A549 (cell line): ENCODE data around the gene SLC30A7. TPM values are rescaled to one million over a fixed set of nuclear protein-coding genes. Genes with fewer than 3 reads are reported as not detected.

Experiments
- ATAC-seq, 2 experiments: fragments of 200-7000 bp in 1 of 2; fragments of >200 bp in 1 of 2; cut with Nextera tagmentation in 1 of 2; cut with Tn5 transposase in 1 of 2; 3 replicates each; pipeline versions ENCODE4 v1.8.0 to v1.9.1; 2018 to 2020; ENCODE audit warnings: mild to moderate bottlenecking in 1 of 2, moderate library complexity in 1 of 2
- CTCF ChIA-PET: fragments of 300-600 bp; sonication (Branson Sonifier 250); formaldehyde crosslinking; extraction: SDS; loops from one replicate; lab custom pipeline; 2021; ENCODE audit warnings: antibody characterized with exemption, inconsistent platforms; lab: Yijun Ruan, JAX
- POLR2A ChIA-PET: fragments of 350-600 bp; formaldehyde crosslinking; extraction: SDS; loops from one replicate; lab custom pipeline; 2021; ENCODE audit warnings: antibody characterized with exemption, inconsistent platforms; lab: Yijun Ruan, JAX
- DNase-seq, 2 experiments: peaks; one replicate each; pipeline versions ENCODE4 v3.0.0 to v3.0.0-alpha.2; 2011 to 2016; ENCODE audit warnings: low read depth in 1 of 2, low spot score in 1 of 2
- FAIRE-seq: peaks from 2 replicates; lab custom pipeline; 2011; peaks lifted over from hg19 to GRCh38; lab: Jason Lieb, UNC
- H3K27ac ChIP-seq, 2 experiments: fragments of >200 bp; sonication (Bioruptor Twin); formaldehyde crosslinking; 3 replicates each; pipeline ENCODE4 v1.5.1; 2016 to 2017
- H3K4me1 ChIP-seq: fragments of >200 bp; sonication (Bioruptor Twin); formaldehyde crosslinking; 3 replicates; pipeline ENCODE4 v1.6.1; 2016
- H3K4me2 ChIP-seq: fragments of >200 bp; sonication (Bioruptor Twin); formaldehyde crosslinking; 3 replicates; pipeline ENCODE4 v1.6.1; 2016
- H3K4me3 ChIP-seq: fragments of >200 bp; sonication (Bioruptor Twin); formaldehyde crosslinking; 3 replicates; pipeline ENCODE4 v1.5.1; 2016
- H3K9me3 ChIP-seq: fragments of >200 bp; sonication (Bioruptor Twin); formaldehyde crosslinking; 3 replicates; pipeline ENCODE4 v1.6.1; 2016
- BCL3 ChIP-seq: fragments of >200 bp; sonication (Bioruptor Twin); formaldehyde crosslinking; IDR thresholded peaks from 3 replicates; pipeline ENCODE4 v1.6.1; 2016
- BHLHE40 ChIP-seq: IDR thresholded peaks from 2 replicates; pipeline ENCODE4 v1.6.1; 2012; ENCODE audit warnings: low read depth, low read length, inconsistent platforms
- CBX2 ChIP-seq: fragments of 200-600 bp; sonication (generic); IDR thresholded peaks from 2 replicates; pipeline ENCODE4 v1.6.1; 2016; ENCODE audit warnings: low read depth, mild to moderate bottlenecking, borderline replicate concordance
- EHMT2 ChIP-seq: fragments of 200-600 bp; sonication (generic); IDR thresholded peaks from 2 replicates; pipeline ENCODE4 v1.6.1; 2016; ENCODE audit warnings: antibody characterized with exemption, low read depth, mild to moderate bottlenecking, moderate library complexity
- HOXA7 ChIP-seq: fragments of 250-450 bp; sonication (Bioruptor Pico); IDR thresholded peaks from 2 replicates; pipeline ENCODE4 v1.5.0; 2020; ENCODE audit warnings: mild to moderate bottlenecking, moderate library complexity
- HOXB5 ChIP-seq: fragments of 250-450 bp; sonication (Bioruptor Pico); IDR thresholded peaks from 2 replicates; pipeline ENCODE4 v1.5.0; 2020; ENCODE audit warnings: mild to moderate bottlenecking, moderate library complexity
- JUN ChIP-seq, 2 experiments: fragments of >200 bp; sonication (Bioruptor Twin); formaldehyde crosslinking; IDR thresholded peaks; 2 replicates in 1 of 2; 3 replicates in 1 of 2; pipeline ENCODE4 v1.6.1; 2016 to 2017
- JUNB ChIP-seq: fragments of >200 bp; sonication (Bioruptor Twin); formaldehyde crosslinking; IDR thresholded peaks from 2 replicates; pipeline ENCODE4 v1.6.1; 2016
- KDM5A ChIP-seq: fragments of 200-600 bp; sonication (generic); IDR thresholded peaks from 2 replicates; pipeline ENCODE4 v1.6.1; 2016; ENCODE audit warnings: antibody characterized with exemption, mild to moderate bottlenecking
- MAFK ChIP-seq: fragments of 450-650 bp; IDR thresholded peaks from 2 replicates; pipeline ENCODE4 v1.6.1; 2014; ENCODE audit not compliant: partially characterized antibody
- MAX ChIP-seq: IDR thresholded peaks from 2 replicates; pipeline ENCODE4 v1.6.1; 2012
- MYC ChIP-seq: IDR thresholded peaks from 2 replicates; pipeline ENCODE4 v1.6.1; 2012; ENCODE audit warnings: mild to moderate bottlenecking, inconsistent platforms, low read length, improper control_type of control experiment, borderline replicate concordance
- NR3C1 ChIP-seq: fragments of >200 bp; sonication (Bioruptor Twin); formaldehyde crosslinking; IDR thresholded peaks from 3 replicates; pipeline ENCODE4 v1.6.1; 2017
- POLR2A ChIP-seq: IDR thresholded peaks from 2 replicates; pipeline ENCODE4 v1.6.1; 2012; ENCODE audit warnings: mild to moderate bottlenecking, low read length
- RARB ChIP-seq: fragments of 250-450 bp; sonication (Bioruptor Pico); IDR thresholded peaks from 2 replicates; pipeline ENCODE4 v1.8.0; 2021; ENCODE audit warnings: mild to moderate bottlenecking, moderate library complexity
- REST ChIP-seq: fragments of 200-600 bp; sonication (generic); IDR thresholded peaks from 2 replicates; pipeline ENCODE4 v1.6.1; 2016; ENCODE audit warnings: antibody characterized with exemption, mild to moderate bottlenecking, moderate library complexity
- USF2 ChIP-seq: fragments of 450-650 bp; IDR thresholded peaks from 2 replicates; pipeline ENCODE4 v1.6.1; 2014; ENCODE audit warnings: antibody characterized with exemption
- ZFP36 ChIP-seq: fragments of 450-650 bp; IDR thresholded peaks from 2 replicates; pipeline ENCODE4 v1.6.1; 2014; ENCODE audit warnings: borderline replicate concordance; ENCODE audit not compliant: partially characterized antibody
- WGBS: methylation state at CpG from one replicate; pipeline ENCODE4 v1.1.6; 2017; ENCODE audit errors: missing lambda C conversion rate; 5-methylcytosine and 5-hydroxymethylcytosine counted together
- polyA plus RNA-seq, 4 experiments: library from polyadenylated mRNA; depleted of rRNA in 3 of 4; stranded (reverse); fragments of >200 nt; fragmentation: RNase III in 1 of 4; extraction: RNeasy Plus Mini Kit Qiagen cat#74134 plus additional on column Dnase treatment in 1 of 4; gene quantifications; 2 replicates in 3 of 4; 3 replicates in 1 of 4; pipeline ENCODE4 v1.2.3, GENCODE V29; 2011 to 2017

The SLC30A7 gene
- polyA plus RNA-seq, 2 of the 4 experiments (the other 2 are of a cell fraction), result 4.3 to 9.6 TPM

GRCh38 chr1:100892554-100892953, 3.3 kb upstream of the SLC30A7 start:
- CTCF ChIA-PET, result no interaction called here
- Histone ChIP-seq H3K4me1 (peaks cover 8% of the 10 kb centered on the region; the same call in 1 of the 3 replicates), H3K4me2 (no peak overlapping the region), H3K9me3 (peaks cover 15% of the 10 kb centered on the region), H3K27ac (no peak overlapping the region), H3K4me3 (no peak overlapping the region)
- ATAC-seq (no peak), FAIRE-seq (no peak), DNase-seq (no peak)
- POLR2A ChIA-PET, result no interaction called here
- peak; percentile 30 for TF ChIP-seq MAFK
- TF ChIP-seq HOXB5 (CRISPR knock-in tag), result no peak
- WGBS, result 95% methylated on average over 3 of the region's 3 CpGs

- H3K27ac ChIP-seq, result peak overlapping the region in 1 of 2 experiments; percentile 91; a peak in 2 of 6 replicates
- no peak for FAIRE-seq
- H3K4me3 ChIP-seq, result peak overlapping the region; percentile 99; the same call in 2 of the 3 replicates
- ChIA-PET POLR2A (interaction anchor here (1.8 kb wide), 1 partner anchor 24 kb away, joined by 4 read pairs; no protein-coding TSS in a partner anchor), CTCF (interaction anchor here (2.4 kb wide), 1 partner anchor 9 kb away, joined by 9 read pairs; no protein-coding TSS in a partner anchor)
- H3K4me1 ChIP-seq, result peaks cover 8% of the 10 kb centered on the region; the same call in 1 of the 3 replicates
- DNase-seq, result no peak
- H3K9me3 ChIP-seq, result peaks cover 15% of the 10 kb centered on the region
- H3K4me2 ChIP-seq, result peak overlapping the region; percentile 83
- no peak for ATAC-seq
- TF ChIP-seq USF2 (no peak), CBX2 (no peak), POLR2A (no peak), RARB (CRISPR knock-in tag) (no peak), MAX (no peak), BHLHE40 (no peak), JUN (IDR thresholded peaks at IDR 0.05) (no peak), EHMT2 (no peak), BCL3 (no peak), KDM5A (no peak), ZFP36 (no peak), NR3C1 (no peak), MYC (no peak), JUNB (no peak), REST (no peak), HOXA7 (CRISPR knock-in tag) (no peak)
- WGBS, result 40% methylated on average over 2 of the region's 2 CpGs
Observed at GRCh38 chr1:100893718-100894117, 2.2 kb upstream of the SLC30A7 start.
